ENCODE data around the gene PBOV1.

The PBOV1 gene

DNA sequence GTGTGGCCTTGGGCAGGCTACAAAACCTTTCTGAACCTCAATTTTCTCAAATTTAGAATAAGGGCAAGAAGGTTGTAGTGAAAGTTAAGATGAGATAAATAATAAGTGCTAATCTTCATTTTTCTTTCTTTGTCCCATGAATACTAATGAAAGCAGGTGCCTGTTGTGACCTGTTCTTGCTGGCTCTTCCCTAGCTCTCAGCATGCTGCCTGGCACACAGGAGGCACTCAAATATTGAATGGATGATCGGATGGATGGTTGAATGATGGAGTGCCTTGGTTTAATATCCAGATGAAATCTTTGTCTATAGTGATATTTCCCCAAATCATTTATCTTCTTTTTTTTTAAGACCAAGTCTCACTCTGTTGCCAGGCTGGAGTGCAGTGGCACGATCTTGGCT, 15.0 kb downstream of the PBOV1 start:
- no peak for DNase-seq

- no peak for DNase-seq
These were observed 16.5 kb downstream of the PBOV1 start for GRCh38 chr6:138201836-138202235.

DNA sequence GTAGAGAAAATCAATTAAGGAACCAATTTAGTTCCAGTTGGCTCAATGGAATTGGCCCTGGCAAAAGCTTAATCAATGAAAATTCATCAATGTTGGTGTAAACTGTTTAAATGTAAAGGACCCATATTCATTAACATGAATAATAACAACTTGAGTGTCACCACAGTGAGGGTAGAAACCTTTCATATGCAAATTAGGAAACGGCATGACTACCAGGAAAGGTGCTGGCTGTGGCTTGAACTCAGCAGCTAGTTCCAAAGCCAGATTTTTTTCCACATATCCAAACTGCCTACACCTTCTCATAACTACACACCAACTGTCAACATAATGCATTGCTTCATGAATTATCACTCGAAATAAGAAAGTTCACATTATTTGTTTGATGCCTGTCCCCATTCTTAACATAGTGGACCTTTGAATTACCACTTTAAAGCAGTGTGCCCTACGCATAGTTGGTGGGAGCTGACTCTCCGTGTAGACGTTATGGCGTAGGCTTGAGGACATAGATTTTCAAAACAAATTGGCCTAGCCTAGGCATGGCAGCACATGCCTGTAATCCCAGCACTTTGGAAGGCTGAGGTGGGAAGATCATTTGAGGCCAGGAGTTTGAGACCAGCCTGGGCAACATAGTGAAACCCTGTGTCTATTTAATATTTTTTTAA, 19.7 kb downstream of the PBOV1 start:
- no peak for DNase-seq

DNA sequence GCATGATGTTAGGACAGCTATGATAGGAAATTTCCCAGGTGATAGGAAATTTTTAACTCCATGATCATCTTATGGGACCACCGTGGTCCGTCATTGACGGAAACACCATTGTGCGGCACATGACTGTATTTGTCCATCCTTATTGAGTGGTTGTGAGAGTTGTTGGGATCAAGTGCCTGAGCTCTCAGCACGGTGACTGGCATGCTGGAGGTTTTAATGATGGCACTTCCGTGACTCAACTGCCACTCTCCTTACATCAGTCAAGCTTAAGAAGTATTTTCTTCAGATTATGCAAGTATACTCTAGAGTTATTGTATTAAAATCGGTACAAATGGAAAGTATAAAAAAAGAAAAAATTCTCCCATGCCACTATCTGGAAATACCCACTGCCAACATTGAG, 20.7 kb downstream of the PBOV1 start:
- no peak for DNase-seq

DNA sequence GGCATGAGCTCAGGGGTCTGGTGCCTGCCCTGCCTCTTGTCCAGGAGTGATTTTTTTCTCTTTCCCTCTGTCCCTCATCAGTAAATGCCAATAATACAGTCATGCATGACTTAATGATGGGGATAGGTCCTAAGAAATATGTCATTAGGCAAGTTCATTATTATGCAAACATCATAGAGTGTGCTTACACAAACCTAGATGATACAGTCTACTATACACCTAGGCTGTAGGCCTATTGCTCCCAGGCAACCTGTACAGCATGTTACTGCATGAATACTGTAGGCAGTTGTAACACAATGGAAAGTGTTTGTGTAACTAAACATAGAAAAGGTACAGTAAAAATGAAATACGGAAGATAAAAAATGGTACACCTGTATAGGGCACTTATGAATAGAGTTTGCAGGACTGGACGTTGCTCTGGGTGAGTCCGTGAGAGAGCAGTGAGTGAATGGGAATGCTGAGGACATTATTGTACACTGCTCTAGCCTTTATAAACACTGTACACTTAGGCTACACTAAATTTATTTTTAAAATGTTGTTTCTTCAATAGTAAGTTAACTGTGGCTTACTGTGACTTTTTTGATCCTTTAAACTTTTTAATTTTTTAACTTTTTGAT, 22.1 kb downstream of the PBOV1 start:
- DNase-seq = no peak

DNA sequence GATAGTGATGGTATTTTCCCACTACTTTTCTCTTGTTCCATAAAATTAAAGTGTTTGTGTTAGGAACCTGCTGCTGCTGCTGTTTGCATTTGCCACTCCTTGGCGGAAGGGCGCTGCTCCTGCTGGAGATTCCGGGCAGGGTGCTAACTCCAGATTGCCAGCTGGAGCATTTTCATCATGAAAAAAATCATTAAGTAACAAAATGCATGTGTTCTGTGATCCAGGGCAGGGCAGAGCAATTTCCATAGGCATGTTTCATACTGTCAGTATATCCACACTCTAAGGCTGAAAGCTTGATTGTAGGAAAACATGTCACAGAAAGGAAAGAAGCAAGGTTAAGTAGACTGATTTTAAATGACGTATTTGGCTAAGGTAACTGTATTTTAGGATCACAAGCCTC, 24.0 kb downstream of the PBOV1 start:
- no peak for DNase-seq

GRCh38 chr6:138188278-138188941, 29.9 kb downstream of the PBOV1 start:
- no peak for DNase-seq

- DNase-seq = no peak
These were observed 31.1 kb downstream of the PBOV1 start for GRCh38 chr6:138187156-138187555.

- DNase-seq = no peak
These were observed 34.1 kb downstream of the PBOV1 start for GRCh38 chr6:138184230-138184629.

- DNase-seq = no peak
These were observed 34.5 kb downstream of the PBOV1 start for GRCh38 chr6:138183790-138184134.

DNA sequence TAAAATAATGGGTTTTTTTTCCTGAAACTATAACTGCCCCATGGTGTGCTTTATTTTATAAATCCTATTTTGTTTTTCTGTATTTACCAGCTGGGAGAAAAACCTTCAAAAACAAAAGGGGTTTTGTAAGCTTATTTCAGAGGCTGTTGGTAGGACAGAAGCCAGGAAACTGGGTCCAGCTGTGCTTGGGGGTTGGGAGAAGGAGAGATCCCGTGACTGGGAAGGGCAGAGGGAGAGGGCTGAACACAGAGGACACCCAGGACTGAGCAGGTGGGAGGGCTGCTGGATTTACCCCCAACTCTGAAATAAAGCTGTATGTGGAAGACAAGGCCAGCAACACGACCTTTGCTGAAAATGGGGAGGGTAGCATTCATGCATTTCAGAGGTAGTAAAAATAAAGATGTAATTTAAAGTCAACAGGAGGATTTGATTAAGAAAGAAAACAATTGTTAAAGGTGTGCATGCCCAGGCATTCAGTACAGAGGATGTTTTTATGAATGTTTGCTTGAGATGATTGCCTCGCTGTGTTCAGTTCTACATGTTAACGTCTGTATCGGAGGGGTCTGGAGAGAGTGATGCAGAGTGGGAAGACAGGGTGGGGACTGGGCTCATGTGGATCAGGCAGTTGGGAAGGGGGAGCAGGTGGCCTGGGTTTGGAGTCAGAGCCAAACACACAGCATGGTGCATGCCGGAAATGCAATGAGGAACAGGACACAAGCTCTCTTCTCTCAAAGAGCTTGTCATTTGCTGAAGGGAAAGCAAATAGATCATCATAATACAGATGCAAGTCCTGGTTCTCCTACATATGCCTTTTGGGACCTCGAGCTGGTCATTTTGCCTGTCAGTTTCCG, 35.1 kb downstream of the PBOV1 start:
- DNase-seq = no peak

DNA sequence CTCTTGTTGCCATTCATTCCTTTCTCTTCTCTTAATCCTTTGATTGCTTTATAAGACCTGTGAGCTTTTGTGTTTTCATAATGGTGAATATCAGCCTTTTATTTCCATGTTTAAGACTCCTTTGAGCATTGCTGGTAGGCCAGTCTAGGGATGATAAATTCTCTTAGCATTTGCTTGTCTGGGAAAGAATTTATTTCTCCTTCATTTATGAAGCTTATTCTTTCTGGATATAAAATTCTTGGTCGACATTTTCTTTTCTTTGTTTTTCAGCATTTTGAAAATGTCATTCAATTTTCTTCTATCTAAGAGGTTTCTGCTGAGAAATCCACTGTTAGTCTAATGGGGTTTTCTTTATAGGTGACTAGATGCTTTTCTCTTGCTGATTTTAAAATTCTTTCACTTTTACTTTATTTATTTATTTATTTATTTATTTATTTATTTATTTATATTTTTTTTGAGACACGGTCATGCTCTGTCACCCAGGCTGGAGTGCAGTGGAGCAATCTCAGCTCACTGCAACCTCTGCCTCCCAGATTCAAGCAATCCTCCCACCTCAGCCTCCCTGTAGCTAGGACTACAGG, 41.5 kb downstream of the PBOV1 start:
- no peak for DNase-seq

DNA sequence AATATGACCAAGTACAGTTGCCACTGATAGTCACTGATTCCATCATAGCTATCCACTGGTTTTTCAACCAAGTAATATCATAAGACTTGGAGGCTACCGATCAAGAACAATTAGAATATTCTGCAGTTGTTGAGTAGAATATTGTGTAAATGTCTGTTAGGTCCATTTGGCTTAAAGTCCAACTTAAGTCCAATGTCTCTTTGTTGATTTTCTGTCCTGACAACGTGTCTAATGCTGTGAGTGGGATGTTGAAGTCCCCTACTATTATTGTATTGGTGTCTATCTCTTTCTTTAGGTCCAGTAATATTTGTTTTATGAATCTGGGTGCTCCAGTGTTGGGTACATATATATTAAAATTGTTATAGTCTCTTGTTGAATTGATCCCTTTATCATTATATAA, 42.7 kb downstream of the PBOV1 start:
- no peak for DNase-seq
